HFFc6 (cell line): Measurements from ENCODE around the gene MYADML2. TPM values are rescaled to one million over a fixed set of nuclear protein-coding genes. Genes with fewer than 3 reads are reported as not detected.

ENCODE experiments used
- DNase-seq: peaks from one replicate; pipeline ENCODE4 v3.0.0-alpha.2; 2018
- H3K27ac Mint-ChIP-seq: 2 replicates; pipeline ENCODE4 v1.8.0; 2020; ENCODE audit warnings: mild to moderate bottlenecking, mixed read lengths
- H3K27me3 Mint-ChIP-seq: 2 replicates; pipeline ENCODE4 v1.8.0; 2021; ENCODE audit warnings: mild to moderate bottlenecking, moderate library complexity, mixed read lengths; ENCODE audit not compliant: insufficient read depth
- H3K36me3 Mint-ChIP-seq: 2 replicates; pipeline ENCODE4 v1.8.0; 2021; ENCODE audit warnings: low read depth, mixed read lengths
- H3K4me1 Mint-ChIP-seq: 2 replicates; pipeline ENCODE4 v1.8.0; 2020; ENCODE audit warnings: low read depth, mixed read lengths
- H3K4me3 Mint-ChIP-seq: 2 replicates; pipeline ENCODE4 v1.8.0; 2020; ENCODE audit warnings: mild to moderate bottlenecking, moderate library complexity, mixed read lengths
- H3K9me3 Mint-ChIP-seq: 2 replicates; pipeline ENCODE4 v1.8.0; 2020; ENCODE audit warnings: mild to moderate bottlenecking, mixed read lengths
- total RNA-seq, 6 experiments: library from RNA; stranded (reverse); fragmentation: NEBNext Ultra II Directional; extraction: Animal tissue kit (Norgen Biotek cat#: 25700); gene quantifications; 2 replicates in 1 of 6; 3 replicates in 5 of 6; pipeline ENCODE4 v1.2.3, GENCODE V29; 2021
- TF ChIP-seq, protein P1 (sequence below): fragments of 200-600 bp; sonication (generic); IDR thresholded peaks from 2 replicates; pipeline ENCODE4 v1.5.0; 2021; ENCODE audit warnings: antibody characterized with exemption, mild to moderate bottlenecking

Gene MYADML2
- total RNA-seq, 6 experiments from 2014 or later = not detected

- Mint-ChIP-seq H3K9me3 (no peaks in the 10 kb centered on the region), H3K4me3 (no peak overlapping the region), H3K27ac (no peak overlapping the region), H3K27me3 (no peaks in the 10 kb centered on the region), H3K36me3 (peaks cover 17% of the 10 kb centered on the region), H3K4me1 (no peaks in the 10 kb centered on the region)
- no peak for DNase-seq
- TF ChIP-seq, protein P1, sequence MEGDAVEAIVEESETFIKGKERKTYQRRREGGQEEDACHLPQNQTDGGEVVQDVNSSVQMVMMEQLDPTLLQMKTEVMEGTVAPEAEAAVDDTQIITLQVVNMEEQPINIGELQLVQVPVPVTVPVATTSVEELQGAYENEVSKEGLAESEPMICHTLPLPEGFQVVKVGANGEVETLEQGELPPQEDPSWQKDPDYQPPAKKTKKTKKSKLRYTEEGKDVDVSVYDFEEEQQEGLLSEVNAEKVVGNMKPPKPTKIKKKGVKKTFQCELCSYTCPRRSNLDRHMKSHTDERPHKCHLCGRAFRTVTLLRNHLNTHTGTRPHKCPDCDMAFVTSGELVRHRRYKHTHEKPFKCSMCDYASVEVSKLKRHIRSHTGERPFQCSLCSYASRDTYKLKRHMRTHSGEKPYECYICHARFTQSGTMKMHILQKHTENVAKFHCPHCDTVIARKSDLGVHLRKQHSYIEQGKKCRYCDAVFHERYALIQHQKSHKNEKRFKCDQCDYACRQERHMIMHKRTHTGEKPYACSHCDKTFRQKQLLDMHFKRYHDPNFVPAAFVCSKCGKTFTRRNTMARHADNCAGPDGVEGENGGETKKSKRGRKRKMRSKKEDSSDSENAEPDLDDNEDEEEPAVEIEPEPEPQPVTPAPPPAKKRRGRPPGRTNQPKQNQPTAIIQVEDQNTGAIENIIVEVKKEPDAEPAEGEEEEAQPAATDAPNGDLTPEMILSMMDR = no peak
Measured at GRCh38 chr17:81909231-81909630, 37.8 kb downstream of the MYADML2 start.

DNA sequence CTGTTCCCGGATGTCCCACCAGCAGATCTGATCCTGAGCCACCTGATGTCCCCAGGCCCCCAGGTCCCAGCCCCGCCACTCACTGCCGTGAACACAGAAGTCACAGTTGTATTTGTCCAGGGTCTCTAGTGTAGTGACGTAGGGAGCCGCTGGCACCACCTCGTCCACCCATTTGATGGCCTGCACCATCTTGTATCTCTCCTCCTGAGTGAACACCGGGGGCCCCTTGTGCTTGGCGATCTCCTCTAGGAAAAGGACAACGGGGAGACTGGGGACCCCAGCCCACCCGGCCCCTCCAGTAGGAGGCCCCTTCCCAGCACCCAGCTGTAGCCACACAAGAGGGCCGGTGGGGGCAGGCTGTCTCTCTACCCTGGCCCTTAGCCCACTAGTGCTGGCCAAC, 38.2 kb downstream of the MYADML2 start:
- H3K27me3 Mint-ChIP-seq = no peaks in the 10 kb centered on the region
- H3K4me3 Mint-ChIP-seq = no peak overlapping the region

GRCh38 chr17:81907219-81908145, 39.6 kb downstream of the MYADML2 start:
- no peaks in the 10 kb centered on the region for H3K9me3 Mint-ChIP-seq
- H3K27ac Mint-ChIP-seq = no peak overlapping the region
- H3K4me1 Mint-ChIP-seq = no peaks in the 10 kb centered on the region
- DNase-seq = no peak
- no peak overlapping the region for H3K4me3 Mint-ChIP-seq
- H3K27me3 Mint-ChIP-seq = no peaks in the 10 kb centered on the region
- peaks cover 5% of the 10 kb centered on the region for H3K36me3 Mint-ChIP-seq
- TF ChIP-seq, protein P1 = peak; percentile 35

More for the DNA sequence above, 38.2 kb downstream of the MYADML2 start:
- H3K27ac Mint-ChIP-seq = no peak overlapping the region
- no peak for DNase-seq
- no peaks in the 10 kb centered on the region for H3K9me3 Mint-ChIP-seq
- H3K4me1 Mint-ChIP-seq = no peaks in the 10 kb centered on the region
- TF ChIP-seq, protein P1 = no peak
- peaks cover 17% of the 10 kb centered on the region for H3K36me3 Mint-ChIP-seq

DNA sequence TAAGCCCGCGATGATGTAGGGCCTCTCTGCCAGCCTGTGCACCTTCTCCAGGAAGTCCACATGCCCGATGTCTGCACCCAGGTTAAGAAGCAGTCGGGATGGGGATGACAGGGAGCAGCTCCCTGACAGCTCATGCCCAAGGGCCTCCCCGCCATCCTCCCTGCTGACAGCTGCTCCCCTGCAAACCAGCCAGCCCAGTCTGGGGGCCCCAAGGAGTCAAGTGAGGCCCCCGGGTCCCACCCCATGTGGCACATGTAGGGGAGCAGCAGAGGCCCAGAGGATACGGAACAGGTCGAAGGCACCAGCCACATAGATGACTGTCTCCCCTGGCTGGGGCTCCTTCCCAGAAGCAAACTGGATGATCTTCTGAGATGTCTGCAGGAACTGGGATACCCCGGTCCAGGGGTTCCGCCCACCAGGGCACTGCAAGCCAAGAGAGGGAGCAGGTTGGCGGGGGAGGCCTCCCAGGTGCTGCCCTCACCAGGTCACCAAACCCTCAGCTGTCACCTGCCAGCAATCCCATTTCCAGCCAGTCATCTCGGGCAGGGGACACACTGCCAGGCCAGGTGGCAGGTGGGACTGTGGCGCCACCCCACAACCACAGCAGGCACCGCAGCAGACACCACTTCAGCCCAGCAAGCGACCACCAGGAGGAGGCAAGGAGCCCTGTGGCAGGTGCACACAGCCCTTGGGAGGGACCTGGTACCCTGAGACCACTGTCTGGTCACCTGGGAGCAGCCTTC, 40.4 kb downstream of the MYADML2 start:
- no peaks in the 10 kb centered on the region for H3K4me1 Mint-ChIP-seq
- no peaks in the 10 kb centered on the region for H3K9me3 Mint-ChIP-seq
- TF ChIP-seq, protein P1 = peak; percentile 38
- no peaks in the 10 kb centered on the region for H3K27me3 Mint-ChIP-seq
- no peak for DNase-seq
- no peak overlapping the region for H3K4me3 Mint-ChIP-seq
- H3K36me3 Mint-ChIP-seq = no peaks in the 10 kb centered on the region
- no peak overlapping the region for H3K27ac Mint-ChIP-seq

DNA sequence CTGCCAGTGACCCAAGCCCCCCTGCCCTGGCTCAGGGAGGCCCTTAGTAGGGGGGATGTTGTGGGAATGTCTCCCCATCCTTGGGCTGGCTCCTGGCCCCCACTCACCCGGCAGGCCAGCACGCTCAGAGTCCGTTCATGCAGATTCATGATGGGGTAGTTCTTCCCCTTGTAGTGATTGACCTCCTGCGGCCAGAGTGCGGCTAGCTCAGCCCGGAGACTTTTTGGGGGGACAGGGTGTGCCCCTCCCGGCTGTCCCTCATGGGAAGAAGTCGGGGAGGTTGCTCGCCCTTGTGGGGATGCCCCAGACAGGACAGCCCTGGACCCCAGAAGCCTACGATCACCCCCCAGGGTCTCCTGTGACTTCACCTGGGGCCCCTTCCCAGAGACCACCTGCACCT, 41.0 kb downstream of the MYADML2 start:
- peaks cover 4% of the 10 kb centered on the region for H3K36me3 Mint-ChIP-seq
- H3K4me1 Mint-ChIP-seq = no peaks in the 10 kb centered on the region
- TF ChIP-seq, protein P1 = no peak
- no peaks in the 10 kb centered on the region for H3K9me3 Mint-ChIP-seq
- H3K27ac Mint-ChIP-seq = no peak overlapping the region
- DNase-seq = no peak
- H3K4me3 Mint-ChIP-seq = no peak overlapping the region
- peaks cover 2% of the 10 kb centered on the region for H3K27me3 Mint-ChIP-seq
